Stomach (tissue), 9 donors: Measurements from ENCODE around the gene AFMID. TPM values are rescaled to one million over a fixed set of nuclear protein-coding genes. Genes with fewer than 3 reads are reported as not detected.

Source experiments
- DNase-seq, 2 donors: peaks; one replicate each; pipeline versions ENCODE4 v3.0.0 to v3.0.0-alpha.2; 2013 to 2019
- H3K27ac ChIP-seq, 5 donors: fragments of 200-600 bp in 4 of 5; sonication (generic) in 4 of 5; one replicate each; pipeline ENCODE4 v1.5.1; 2013 to 2019; ENCODE audit warnings: mild to moderate bottlenecking in 1 of 5, moderate library complexity in 1 of 5
- H3K27me3 ChIP-seq, 3 donors: fragments of 200-600 bp; sonication (generic); one replicate each; pipeline ENCODE4 v1.5.1; 2017 to 2019; ENCODE audit warnings: mixed run types in 1 of 3
- H3K36me3 ChIP-seq, 4 donors: fragments of 200-600 bp; sonication (generic); 1 replicate in 3 of 4; 2 replicates in 1 of 4; pipeline ENCODE4 v1.5.1; 2016 to 2019
- H3K4me1 ChIP-seq, 4 donors: fragments of 200-600 bp; sonication (generic); one replicate each; pipeline ENCODE4 v1.5.1; 2016 to 2019
- H3K4me3 ChIP-seq, 4 donors: fragments of 200-600 bp; sonication (generic) in 3 of 4; one replicate each; pipeline ENCODE4 v1.5.1; 2016 to 2019; ENCODE audit warnings: mild to moderate bottlenecking in 1 of 4
- H3K9me3 ChIP-seq, 4 donors: fragments of 200-600 bp; sonication (generic); one replicate each; pipeline ENCODE4 v1.5.1; 2016 to 2019
- EP300 ChIP-seq: sonication (generic); formaldehyde crosslinking; IDR thresholded peaks from one replicate; pipeline ENCODE4 v1.6.1; 2017; ENCODE audit warnings: antibody characterized with exemption
- POLR2A ChIP-seq, 4 donors: fragments of 450-650 bp; IDR thresholded peaks; one replicate each; pipeline ENCODE4 v1.6.1; 2016; ENCODE audit warnings: antibody characterized with exemption in 4 of 4, control low read depth in 2 of 4, mild to moderate bottlenecking in 1 of 4, moderate library complexity in 1 of 4
- POLR2AphosphoS5 ChIP-seq, 3 donors: sonication (generic); formaldehyde crosslinking; IDR thresholded peaks; one replicate each; pipeline ENCODE4 v1.6.1; 2016; ENCODE audit warnings: antibody characterized with exemption in 3 of 3
- WGBS, 5 donors: extraction: QIAGEN DNeasy Blood & Tissue Kit in 3 of 5; methylation state at CpG; one replicate each; pipeline versions ENCODE4 v1.1.5 to v1.1.7; 2013 to 2018; 5-methylcytosine and 5-hydroxymethylcytosine counted together
- intact Hi-C: fragments of 100-400 bp; cut with DNase I; formaldehyde crosslinking; loops from one replicate; pipeline ENCODE4 v1.15.1; 2023; ENCODE audit warnings: low total_unique reads
- polyA plus RNA-seq, 3 donors: library from polyadenylated mRNA; stranded (reverse); fragments of 200-250 nt; gene quantifications; one replicate each; pipeline ENCODE4 v1.2.3, GENCODE V29; 2013
- total RNA-seq, 5 donors: library from RNA; depleted of rRNA; stranded (reverse); fragments of >200 nt; gene quantifications; one replicate each; pipeline versions ENCODE4 v1.1.0 to v1.2.3, GENCODE V29; 2014 to 2016
- TF ChIP-seq, protein P1 (sequence below), 7 experiments: fragments of 450-650 bp in 4 of 7; fragments of 200-600 bp in 3 of 7; sonication (generic) in 3 of 7; IDR thresholded peaks; one replicate each; pipeline ENCODE4 v1.5.1; 2016 to 2019; ENCODE audit warnings: antibody characterized with exemption in 7 of 7, control low read depth in 2 of 7, mild to moderate bottlenecking in 1 of 7
- donor health status: healthy with polysubstance abuse.
- donor health status: Bipolar disorder and iron deficiency.
- donor health status: healthy.

The AFMID gene
- total and polyA plus RNA-seq, 8 donors = 25.7 to 189 (median 61.3) TPM

GRCh38 chr17:78223061-78223460, 35.9 kb downstream of the AFMID start:
- Histone ChIP-seq H3K27ac (peak overlapping the region in 2 of 5 donors; percentile 26 to 44), H3K9me3 (no peaks in the 10 kb centered on the region)
- 71 to 89% (median 87%) methylated on average over 4 of the region's 4 CpGs for WGBS, 5 donors

GRCh38 chr17:78223765-78224164, 36.6 kb downstream of the AFMID start:
- WGBS, 5 donors = 88 to 100% (median 92%) methylated on average over 3 of the region's 3 CpGs
- intact Hi-C loops = no loop called here
- no peak overlapping the region for H3K4me3 ChIP-seq
- TF ChIP-seq POLR2A (IDR thresholded peaks at IDR 0.05) (no peak), POLR2AphosphoS5 (IDR thresholded peaks at IDR 0.05) (no peak), EP300 (no peak)
- TF ChIP-seq, protein P1, sequence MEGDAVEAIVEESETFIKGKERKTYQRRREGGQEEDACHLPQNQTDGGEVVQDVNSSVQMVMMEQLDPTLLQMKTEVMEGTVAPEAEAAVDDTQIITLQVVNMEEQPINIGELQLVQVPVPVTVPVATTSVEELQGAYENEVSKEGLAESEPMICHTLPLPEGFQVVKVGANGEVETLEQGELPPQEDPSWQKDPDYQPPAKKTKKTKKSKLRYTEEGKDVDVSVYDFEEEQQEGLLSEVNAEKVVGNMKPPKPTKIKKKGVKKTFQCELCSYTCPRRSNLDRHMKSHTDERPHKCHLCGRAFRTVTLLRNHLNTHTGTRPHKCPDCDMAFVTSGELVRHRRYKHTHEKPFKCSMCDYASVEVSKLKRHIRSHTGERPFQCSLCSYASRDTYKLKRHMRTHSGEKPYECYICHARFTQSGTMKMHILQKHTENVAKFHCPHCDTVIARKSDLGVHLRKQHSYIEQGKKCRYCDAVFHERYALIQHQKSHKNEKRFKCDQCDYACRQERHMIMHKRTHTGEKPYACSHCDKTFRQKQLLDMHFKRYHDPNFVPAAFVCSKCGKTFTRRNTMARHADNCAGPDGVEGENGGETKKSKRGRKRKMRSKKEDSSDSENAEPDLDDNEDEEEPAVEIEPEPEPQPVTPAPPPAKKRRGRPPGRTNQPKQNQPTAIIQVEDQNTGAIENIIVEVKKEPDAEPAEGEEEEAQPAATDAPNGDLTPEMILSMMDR (IDR thresholded peaks at IDR 0.05) = no peak
- DNase-seq = no peak
- peaks cover 0 to 7% (median 0%) of the 10 kb centered on the region in 4 donors for H3K4me1 ChIP-seq
- H3K36me3 ChIP-seq = peaks cover 0 to 10% (median 0%) of the 10 kb centered on the region in 4 donors
- no peaks in the 10 kb centered on the region for H3K9me3 ChIP-seq
- H3K27me3 ChIP-seq = peaks cover 0 to 19% (median 2%) of the 10 kb centered on the region in 3 donors
- peak overlapping the region in 1 of 5 donors; percentile 44 for H3K27ac ChIP-seq

More at GRCh38 chr17:78223061-78223460, 35.9 kb downstream of the AFMID start:
- Histone ChIP-seq H3K4me1 (peaks cover 0 to 7% (median 0%) of the 10 kb centered on the region in 4 donors), H3K27me3 (peaks cover 0 to 12% (median 0%) of the 10 kb centered on the region in 3 donors), H3K4me3 (no peak overlapping the region), H3K36me3 (peaks cover 0 to 10% (median 0%) of the 10 kb centered on the region in 4 donors)
- intact Hi-C loops = no loop called here
- no peak for TF ChIP-seq POLR2AphosphoS5 (IDR thresholded peaks at IDR 0.05)
- no peak for TF ChIP-seq POLR2A (IDR thresholded peaks at IDR 0.05)
- TF ChIP-seq, protein P1 (IDR thresholded peaks at IDR 0.05) = no peak
- no peak for TF ChIP-seq EP300
- DNase-seq = no peak

GRCh38 chr17:78224231-78225087, 37.3 kb downstream of the AFMID start:
- no peak overlapping the region for H3K27ac ChIP-seq
- intact Hi-C loops = no loop called here
- H3K36me3 ChIP-seq = peaks cover 0 to 10% (median 0%) of the 10 kb centered on the region in 4 donors
- WGBS, 5 donors = 83 to 90% (median 88%) methylated on average over 27 of the region's 27 CpGs
- no peaks in the 10 kb centered on the region for H3K9me3 ChIP-seq
- H3K4me3 ChIP-seq = no peak overlapping the region
- DNase-seq = no peak
- TF ChIP-seq POLR2A (IDR thresholded peaks at IDR 0.05) (no peak), EP300 (no peak), POLR2AphosphoS5 (IDR thresholded peaks at IDR 0.05) (no peak)
- TF ChIP-seq, protein P1 (IDR thresholded peaks at IDR 0.05) = no peak
- peaks cover 0 to 24% (median 8%) of the 10 kb centered on the region in 3 donors for H3K27me3 ChIP-seq
- peaks cover 0 to 7% (median 0%) of the 10 kb centered on the region in 4 donors for H3K4me1 ChIP-seq

DNA sequence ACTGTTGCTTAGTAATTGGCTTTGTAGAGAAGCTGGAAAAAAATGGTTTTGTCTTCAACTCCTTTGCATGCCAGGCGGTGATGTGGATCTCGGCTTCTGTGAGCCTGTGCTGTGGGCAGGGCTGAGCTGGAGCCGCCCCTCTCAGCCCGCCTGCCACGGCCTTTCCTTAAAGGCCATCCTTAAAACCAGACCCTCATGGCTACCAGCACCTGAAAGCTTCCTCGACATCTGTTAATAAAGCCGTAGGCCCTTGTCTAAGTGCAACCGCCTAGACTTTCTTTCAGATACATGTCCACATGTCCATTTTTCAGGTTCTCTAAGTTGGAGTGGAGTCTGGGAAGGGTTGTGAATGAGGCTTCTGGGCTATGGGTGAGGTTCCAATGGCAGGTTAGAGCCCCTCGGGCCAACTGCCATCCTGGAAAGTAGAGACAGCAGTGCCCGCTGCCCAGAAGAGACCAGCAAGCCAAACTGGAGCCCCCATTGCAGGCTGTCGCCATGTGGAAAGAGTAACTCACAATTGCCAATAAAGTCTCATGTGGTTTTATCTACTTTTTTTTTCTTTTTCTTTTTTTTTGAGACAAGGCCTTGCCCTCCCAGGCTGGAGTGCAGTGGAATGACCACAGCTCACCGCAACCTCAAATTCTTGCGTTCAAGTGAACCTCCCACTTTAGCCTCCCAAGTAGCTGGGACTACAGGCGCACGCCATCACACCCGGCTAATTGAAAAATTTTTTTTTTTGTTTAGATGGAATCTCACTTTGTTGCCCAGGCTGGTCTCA, 38.1 kb downstream of the AFMID start:
- intact Hi-C loops = no loop called here
- peaks cover 0 to 10% (median 0%) of the 10 kb centered on the region in 4 donors for H3K36me3 ChIP-seq
- 93 to 96% (median 95%) methylated on average over 16 of the region's 16 CpGs for WGBS, 5 donors
- no peak overlapping the region for H3K27ac ChIP-seq
- peaks cover 0 to 7% (median 0%) of the 10 kb centered on the region in 4 donors for H3K4me1 ChIP-seq
- H3K9me3 ChIP-seq = no peaks in the 10 kb centered on the region
- DNase-seq = no peak
- no peak overlapping the region for H3K4me3 ChIP-seq
- TF ChIP-seq EP300 (no peak), POLR2A (IDR thresholded peaks at IDR 0.05) (no peak), POLR2AphosphoS5 (IDR thresholded peaks at IDR 0.05) (no peak)
- TF ChIP-seq, protein P1 (IDR thresholded peaks at IDR 0.05) = no peak
- peaks cover 0 to 33% (median 9%) of the 10 kb centered on the region in 3 donors for H3K27me3 ChIP-seq
